GM12878 (cell line): ENCODE results near the gene IQCH. TPM values are rescaled to one million over a fixed set of nuclear protein-coding genes. Genes with fewer than 3 reads are reported as not detected.

Experiments
- ATAC-seq: fragments of 200-7000 bp; cut with Tn5 transposase; 3 replicates; pipeline ENCODE4 v1.9.1; 2020; ENCODE audit warnings: mild to moderate bottlenecking, moderate library complexity
- BruUV-seq: library from RNA; stranded (reverse); fragments of 400-500 nt; replicated peaks from 2 replicates; lab custom pipeline; 2021; lab: Mats Ljungman, UMichigan
- CTCF ChIA-PET: fragments of 300-600 bp; sonication (Branson Sonifier 250); formaldehyde crosslinking; extraction: SDS; loops from one replicate; lab custom pipeline; 2021; ENCODE audit warnings: inconsistent platforms; lab: Yijun Ruan, JAX
- POLR2A ChIA-PET: fragments of 350-600 bp; formaldehyde crosslinking; extraction: SDS; loops from one replicate; lab custom pipeline; 2021; ENCODE audit warnings: inconsistent platforms; lab: Charles Lee
- RAD21 ChIA-PET: fragments of 300-600 bp; sonication (Branson Sonifier 250); formaldehyde crosslinking; loops from one replicate; lab custom pipeline; 2023; ENCODE audit warnings: antibody characterized with exemption; ENCODE audit not compliant: unreplicated experiment; lab: Charles Lee
- SMC1A ChIA-PET: fragments of 300-600 bp; sonication (Branson Sonifier 250); formaldehyde crosslinking; loops from one replicate; lab custom pipeline; 2023; ENCODE audit not compliant: unreplicated experiment, uncharacterized antibody; lab: Charles Lee
- DNase-seq: peaks from one replicate; pipeline ENCODE4 v3.0.0-alpha.2; 2011; ENCODE audit warnings: low read depth, low spot score
- FAIRE-seq: peaks from 3 replicates; lab custom pipeline; 2011; peaks lifted over from hg19 to GRCh38; lab: Jason Lieb, UNC
- H2AFZ ChIP-seq: 2 replicates; pipeline ENCODE4 v1.6.0; 2011; ENCODE audit warnings: low read depth, low read length, control low read depth; ENCODE audit not compliant: control insufficient read depth
- H3K27ac ChIP-seq: 2 replicates; pipeline ENCODE4 v1.5.1; 2011; ENCODE audit warnings: control low read depth; ENCODE audit not compliant: control insufficient read depth, insufficient read depth
- H3K27me3 ChIP-seq, 2 experiments: replicated peaks in 1 of 2; 2 replicates each; pipeline versions ENCODE4 v1.6.0 to v1.6.1; 2011; ENCODE audit warnings: low read length in 1 of 2; ENCODE audit not compliant: control insufficient read depth in 2 of 2, insufficient read depth in 2 of 2
- H3K36me3 ChIP-seq, 2 experiments: 2 replicates each; pipeline ENCODE4 v1.5.1; 2011; ENCODE audit warnings: low read length in 1 of 2; ENCODE audit not compliant: control insufficient read depth in 2 of 2, insufficient read depth in 2 of 2
- H3K4me1 ChIP-seq: 2 replicates; pipeline ENCODE4 v1.6.1; 2011; ENCODE audit warnings: mild to moderate bottlenecking, low read length, moderate library complexity, mixed read lengths; ENCODE audit not compliant: control insufficient read depth, insufficient read depth
- H3K4me2 ChIP-seq: 2 replicates; pipeline ENCODE4 v1.6.0; 2011; ENCODE audit warnings: control low read depth; ENCODE audit not compliant: control insufficient read depth, insufficient read depth
- H3K4me3 ChIP-seq: fragments of 200-600 bp; sonication (generic); 2 replicates; pipeline ENCODE4 v1.5.1; 2016
- H3K79me2 ChIP-seq: 2 replicates; pipeline ENCODE4 v1.6.0; 2011; ENCODE audit warnings: low read length; ENCODE audit not compliant: control insufficient read depth, insufficient read depth
- H3K9ac ChIP-seq: 2 replicates; pipeline ENCODE4 v1.8.0; 2011; ENCODE audit warnings: low read length, control low read depth, mixed read lengths; ENCODE audit not compliant: control insufficient read depth, insufficient read depth
- H3K9me3 ChIP-seq: replicated peaks from 3 replicates; pipeline ENCODE4 v1.5.1; 2011; ENCODE audit warnings: mild to moderate bottlenecking, low read length; ENCODE audit not compliant: control insufficient read depth, insufficient read depth
- H4K20me1 ChIP-seq: 2 replicates; pipeline ENCODE4 v1.6.0; 2011; ENCODE audit not compliant: control insufficient read depth, insufficient read depth
- BHLHE40 ChIP-seq, 2 experiments: fragments of 450-650 bp in 1 of 2; IDR thresholded peaks; 2 replicates each; pipeline ENCODE4 v1.6.1; 2011 to 2017; ENCODE audit warnings: low read depth in 2 of 2, borderline replicate concordance in 1 of 2, improper control_type of control experiment in 1 of 2, low read length in 1 of 2, mild to moderate bottlenecking in 1 of 2
- CEBPZ ChIP-seq: fragments of 150-350 bp; IDR thresholded peaks from 2 replicates; pipeline ENCODE4 v1.6.1; 2016; ENCODE audit warnings: low read depth, low read length
- E4F1 ChIP-seq: fragments of 450-650 bp; IDR thresholded peaks from 2 replicates; pipeline ENCODE4 v1.6.1; 2018; ENCODE audit warnings: borderline replicate concordance, mild to moderate bottlenecking; ENCODE audit not compliant: partially characterized antibody
- HDAC2 ChIP-seq: fragments of 200-600 bp; sonication (generic); IDR thresholded peaks from 2 replicates; pipeline ENCODE4 v1.6.1; 2017
- NR2F1 ChIP-seq: fragments of 450-650 bp; conservative IDR thresholded peaks from 2 replicates; pipeline ENCODE4 v1.6.1; 2017; ENCODE audit warnings: mild to moderate bottlenecking
- PML ChIP-seq: IDR thresholded peaks from 2 replicates; pipeline ENCODE4 v1.6.1; 2012; ENCODE audit warnings: low read length, inconsistent platforms
- PRDM15 ChIP-seq: fragments of 450-650 bp; formaldehyde crosslinking; IDR thresholded peaks from 2 replicates; pipeline ENCODE4 v1.4.0; 2020; ENCODE audit warnings: mild to moderate bottlenecking, moderate library complexity
- RAD21 ChIP-seq: IDR thresholded peaks from 2 replicates; pipeline ENCODE4 v1.6.1; 2011; ENCODE audit warnings: mild to moderate bottlenecking, low read depth, low read length, moderate library complexity; ENCODE audit not compliant: insufficient read depth
- RELA ChIP-seq: fragments of 450-650 bp; IDR thresholded peaks from 2 replicates; pipeline ENCODE4 v1.8.0; 2014; ENCODE audit warnings: borderline replicate concordance; ENCODE audit not compliant: partially characterized antibody
- SUZ12 ChIP-seq: fragments of 200-600 bp; sonication (generic); IDR thresholded peaks from one replicate; pipeline ENCODE4 v1.6.1; 2018; ENCODE audit warnings: antibody characterized with exemption, mild to moderate bottlenecking; ENCODE audit not compliant: unreplicated experiment
- ZNF217 ChIP-seq: fragments of 450-650 bp; IDR thresholded peaks from 2 replicates; pipeline ENCODE4 v1.6.1; 2017; ENCODE audit warnings: antibody characterized with exemption, mild to moderate bottlenecking
- WGBS: methylation state at CpG from one replicate; pipeline ENCODE4 v1.1.6; 2016; ENCODE audit warnings: low lambda C conversion rate; ENCODE audit not compliant: insufficient replicate concordance, insufficient coverage; ENCODE audit errors: missing lambda C conversion rate; 5-methylcytosine and 5-hydroxymethylcytosine counted together
- in situ Hi-C: fragments of 300-500 bp; cut with MboI; formaldehyde crosslinking; loops from 9 replicates; pipeline ENCODE4 v1.14.3; 2018; ENCODE audit warnings: mixed read lengths
- intact Hi-C: fragments of 100-400 bp; cut with micrococcal nuclease; formaldehyde crosslinking; loops from one replicate; pipeline ENCODE4 v1.14.2; 2022; ENCODE audit not compliant: unreplicated experiment
- polyA plus RNA-seq, 11 experiments: library from polyadenylated mRNA; depleted of rRNA in 4 of 11; unstranded in 6 of 11; stranded (reverse) in 5 of 11; fragments of >200 nt; fragmentation: Nextera tagmentation in 4 of 11; fragmentation: Illumina TruSeq in 1 of 11; extraction: Ambion mirVana in 4 of 11; extraction: Trizol in 1 of 11; gene quantifications; 1 replicate in 1 of 11; 2 replicates in 10 of 11; pipeline versions ENCODE4 v1.2.1 to v1.2.3, GENCODE V29; 2011 to 2016; ENCODE audit warnings: inconsistent platforms in 2 of 11, missing spikeins in 2 of 11, low read depth in 1 of 11
- total RNA-seq, 4 experiments: library from RNA; depleted of rRNA in 3 of 4; stranded (reverse); fragments of >200 nt in 3 of 4; fragmentation: Illumina TruSeq in 1 of 4; extraction: Trizol in 1 of 4; gene quantifications; 2 replicates each; pipeline versions ENCODE4 v1.2.1 to v1.2.3, GENCODE V29; 2013 to 2021

Gene IQCH
- total and polyA plus RNA-seq, 10 of the 15 experiments (the other 5 are each of a cell fraction or from before 2014, with no cell fraction given), result 0.29 to 1.3 (median 0.99) TPM

- Histone ChIP-seq H3K27me3 (no peaks in the 10 kb centered on the region), H2AFZ (no peak overlapping the region), H3K79me2 (no peaks in the 10 kb centered on the region), H3K27ac (no peak overlapping the region), H3K36me3 (no peaks in the 10 kb centered on the region), H3K4me1 (no peaks in the 10 kb centered on the region), H3K9me3 (no peaks in the 10 kb centered on the region; the same call in 2 of the 3 replicates), H3K9ac (no peak overlapping the region), H3K4me3 (no peak overlapping the region), H4K20me1 (no peaks in the 10 kb centered on the region)
- no peak for ATAC-seq
- 5% methylated on average over 1 of the region's 1 CpG for WGBS
- ChIA-PET SMC1A (interaction anchor here (0.7 to 1.4 kb wide), 3 partner anchors 11 to 381 kb away, joined by 3 read pairs; no protein-coding TSS in a partner anchor), CTCF (interaction anchor here (0.9 kb wide), 1 partner anchor 14 kb away, joined by 3 read pairs; no protein-coding TSS in a partner anchor), RAD21 (interaction anchor here (0.5 kb wide), 1 partner anchor 252 kb away, joined by 3 read pairs; no protein-coding TSS in a partner anchor)
- no peak for FAIRE-seq
- in situ Hi-C loops, result no loop called here
- intact Hi-C loops, result no loop called here
- no TSS peak for BruUV-seq
- no peak for TF ChIP-seq E4F1
- TF ChIP-seq PML, result no peak
- TF ChIP-seq BHLHE40 (IDR thresholded peaks at IDR 0.05; ENCODE audit: borderline replicate concordance in 1 of 2, low read depth in 2 of 2, low read length in 1 of 2), result no peak
- TF ChIP-seq RELA, result no peak
- TF ChIP-seq PRDM15 (CRISPR knock-in tag), result no peak
- TF ChIP-seq RAD21, result no peak
- no peak for TF ChIP-seq ZNF217
- TF ChIP-seq CEBPZ, result no peak
- TF ChIP-seq NR2F1, result no peak
- no peak for TF ChIP-seq SUZ12
- TF ChIP-seq HDAC2, result no peak
- TF ChIP-seq, all 136 proteins: peak for 0
- no peak overlapping the region for H3K4me2 ChIP-seq
- DNase-seq, result no peak
- POLR2A ChIA-PET, result no interaction called here
Measured at GRCh38 chr15:67327312-67327711, 72.7 kb downstream of the IQCH start.
